ENCODE data around the gene KCNE2. TPM values are rescaled to one million over a fixed set of nuclear protein-coding genes. Genes with fewer than 3 reads are reported as not detected.

The KCNE2 gene
- total and polyA plus RNA-seq, 10 donors = 0.13 TPM; not detected in 9

GRCh38 chr21:34340061-34340460, 23.7 kb upstream of the KCNE2 start:
- H3K4me1 ChIP-seq = peaks cover 0 to 5% (median 0%) of the 10 kb centered on the region in 6 donors
- no peak for DNase-seq
- H3K36me3 ChIP-seq = no peaks in the 10 kb centered on the region
- 65 to 86% (median 80%) methylated on average over 3 of the region's 3 CpGs for WGBS, 5 donors
- no peak overlapping the region for H3K4me3 ChIP-seq
- H3K9me3 ChIP-seq = no peaks in the 10 kb centered on the region
- TF ChIP-seq CTCF (IDR thresholded peaks at IDR 0.05 in 8 of 11, conservative IDR thresholded peaks at IDR 0.05 in 3 of 11) (no peak), POLR2A (IDR thresholded peaks at IDR 0.05) (no peak), POLR2AphosphoS5 (IDR thresholded peaks at IDR 0.05) (no peak)
- no peaks in the 10 kb centered on the region for H3K27me3 ChIP-seq (replicated peaks in 1 of 7)
- no peak overlapping the region for H3K27ac ChIP-seq
- intact Hi-C loops (cut with DNase I; ENCODE audit: low total_unique reads) = no loop called here

- H3K36me3 ChIP-seq = no peaks in the 10 kb centered on the region
- DNase-seq = no peak
- intact Hi-C loops (cut with DNase I; ENCODE audit: low total_unique reads) = no loop called here
- H3K27me3 ChIP-seq (replicated peaks in 1 of 7) = no peaks in the 10 kb centered on the region
- WGBS, 5 donors = 64 to 96% (median 78%) methylated on average over 4 to 5 of the region's 5 CpGs
- TF ChIP-seq POLR2AphosphoS5 (IDR thresholded peaks at IDR 0.05) (no peak), CTCF (IDR thresholded peaks at IDR 0.05 in 8 of 11, conservative IDR thresholded peaks at IDR 0.05 in 3 of 11) (no peak), POLR2A (IDR thresholded peaks at IDR 0.05) (no peak)
- H3K27ac ChIP-seq = no peak overlapping the region
- H3K9me3 ChIP-seq = no peaks in the 10 kb centered on the region
- no peaks in the 10 kb centered on the region for H3K4me1 ChIP-seq
- H3K4me3 ChIP-seq = no peak overlapping the region
These were observed 21.3 kb upstream of the KCNE2 start for GRCh38 chr21:34342476-34342875.

- Histone ChIP-seq H3K36me3 (no peaks in the 10 kb centered on the region), H3K4me3 (no peak overlapping the region), H3K9me3 (no peaks in the 10 kb centered on the region), H3K4me1 (no peaks in the 10 kb centered on the region), H3K27ac (no peak overlapping the region), H3K27me3 (replicated peaks in 1 of 7) (no peaks in the 10 kb centered on the region)
- DNase-seq = no peak
- 88 to 94% (median 90%) methylated on average over 7 of the region's 7 CpGs for WGBS, 5 donors
- TF ChIP-seq POLR2A (IDR thresholded peaks at IDR 0.05) (no peak), POLR2AphosphoS5 (IDR thresholded peaks at IDR 0.05) (no peak), CTCF (IDR thresholded peaks at IDR 0.05 in 8 of 11, conservative IDR thresholded peaks at IDR 0.05 in 3 of 11) (no peak)
- intact Hi-C loops (cut with DNase I; ENCODE audit: low total_unique reads) = no loop called here
These were observed 20.5 kb upstream of the KCNE2 start for GRCh38 chr21:34343347-34343746.

GRCh38 chr21:34343838-34344381, 19.9 kb upstream of the KCNE2 start:
- no peak overlapping the region for H3K27ac ChIP-seq

More at GRCh38 chr21:34343838-34344381, 19.9 kb upstream of the KCNE2 start:
- Histone ChIP-seq H3K4me3 (no peak overlapping the region), H3K9me3 (no peaks in the 10 kb centered on the region), H3K27me3 (replicated peaks in 1 of 7) (no peaks in the 10 kb centered on the region), H3K36me3 (no peaks in the 10 kb centered on the region), H3K4me1 (no peaks in the 10 kb centered on the region)
- TF ChIP-seq POLR2A (IDR thresholded peaks at IDR 0.05) (no peak), POLR2AphosphoS5 (IDR thresholded peaks at IDR 0.05) (no peak), CTCF (IDR thresholded peaks at IDR 0.05 in 8 of 11, conservative IDR thresholded peaks at IDR 0.05 in 3 of 11) (no peak)
- WGBS, 5 donors = 87 to 93% (median 90%) methylated on average over 14 of the region's 14 CpGs
- no peak for DNase-seq
- intact Hi-C loops (cut with DNase I; ENCODE audit: low total_unique reads) = no loop called here
